ENCODE data around the gene F12. TPM values are rescaled to one million over a fixed set of nuclear protein-coding genes. Genes with fewer than 3 reads are reported as not detected.
A peak's percentile ranks its signal among the peaks of the same experiment; 100 is the strongest.

Gene F12
- total RNA-seq, 1 experiment from 2014 or later, result 13.4 TPM

- no peak for TF ChIP-seq CTCF (IDR thresholded peaks at IDR 0.05)
- TF ChIP-seq TCF7L2 (IDR thresholded peaks at IDR 0.05; ENCODE audit: low read depth, low read length), result no peak
- no peak for TF ChIP-seq REST (IDR thresholded peaks at IDR 0.05; ENCODE audit: insufficient read depth in 1 of 2, low read depth in 2 of 2, low read length in 1 of 2)
- no peak for TF ChIP-seq SIN3A (IDR thresholded peaks at IDR 0.05; ENCODE audit: borderline replicate concordance, insufficient read depth, low read depth, low read length)
- TF ChIP-seq POLR2AphosphoS5 (IDR thresholded peaks at IDR 0.05; ENCODE audit: low read depth, low read length), result no peak
- H3K36me3 ChIP-seq (ENCODE audit: control insufficient read depth, insufficient read depth, low read length), result no peaks in the 10 kb centered on the region; the same call in 1 of the 2 replicates
- BruUV-seq (replicated peaks), result no TSS peak
- in situ Hi-C loops (cut with HindIII; ENCODE audit: low pct_unique_long_range_greater_than_20kb, low sequenced_read_pairs), result no loop called here
- no peaks in the 10 kb centered on the region for H3K27me3 ChIP-seq (ENCODE audit: control insufficient read depth, insufficient read depth, low read length)
- H3K27ac ChIP-seq (ENCODE audit: low read length), result no peak overlapping the region
- DNase-seq (ENCODE audit: low read depth, low spot score) (no peak), ATAC-seq (no peak)
- no peak overlapping the region for H3K4me3 ChIP-seq (ENCODE audit: low read depth in 2 of 2, low read length in 2 of 2)
- CTCF ChIA-PET, result interaction anchor here (1.5 kb wide), 1 partner anchor 59 kb away, joined by 6 read pairs; no protein-coding TSS in a partner anchor
- intact Hi-C loops (cut with micrococcal nuclease; ENCODE audit: unreplicated experiment), result no loop called here
- H3K4me1 ChIP-seq (ENCODE audit: control insufficient read depth, insufficient read depth, low read length), result peaks cover 20% of the 10 kb centered on the region
- POLR2A ChIA-PET, result interaction anchor here (0.6 kb wide), 2 partner anchors 87 to 240 kb away, joined by 5 to 13 read pairs; no protein-coding TSS in a partner anchor
- H3K9me3 ChIP-seq (ENCODE audit: control insufficient read depth, insufficient read depth, low read depth, low read length), result no peaks in the 10 kb centered on the region
These were observed 41.1 kb downstream of the F12 start for GRCh38 chr5:177367981-177368868.

- BruUV-seq (replicated peaks), result no TSS peak
- peak overlapping the region; percentile 41 to 45 for H3K4me3 ChIP-seq (ENCODE audit: low read depth in 2 of 2, low read length in 2 of 2)
- H3K36me3 ChIP-seq (ENCODE audit: control insufficient read depth, insufficient read depth, low read length), result no peaks in the 10 kb centered on the region; the same call in 1 of the 2 replicates
- CTCF ChIA-PET, result interaction anchor here (0.6 to 1.5 kb wide), 3 partner anchors 15 to 64 kb away, joined by 5 to 12 read pairs (median 6); no protein-coding TSS in a partner anchor
- ATAC-seq (peak; percentile 2; the same call in 1 of the 2 replicates), DNase-seq (ENCODE audit: low read depth, low spot score) (no peak)
- H3K9me3 ChIP-seq (ENCODE audit: control insufficient read depth, insufficient read depth, low read depth, low read length), result no peaks in the 10 kb centered on the region
- H3K4me1 ChIP-seq (ENCODE audit: control insufficient read depth, insufficient read depth, low read length), result peaks cover 20% of the 10 kb centered on the region
- in situ Hi-C loops (cut with HindIII; ENCODE audit: low pct_unique_long_range_greater_than_20kb, low sequenced_read_pairs) (no loop called here), intact Hi-C loops (cut with micrococcal nuclease; ENCODE audit: unreplicated experiment) (no loop called here)
- H3K27me3 ChIP-seq (ENCODE audit: control insufficient read depth, insufficient read depth, low read length), result no peaks in the 10 kb centered on the region
- 0 out of 2 replicates have a peak, but pooled peaks have one; percentile 6 for TF ChIP-seq POLR2AphosphoS5 (IDR thresholded peaks at IDR 0.05; ENCODE audit: low read depth, low read length)
- no peak for TF ChIP-seq TCF7L2 (IDR thresholded peaks at IDR 0.05; ENCODE audit: low read depth, low read length)
- H3K27ac ChIP-seq (ENCODE audit: low read length), result peak overlapping the region; percentile 35; the same call in 1 of the 2 replicates
- POLR2A ChIA-PET, result interaction anchor here (0.6 to 0.8 kb wide), 2 partner anchors 15 to 149 kb away, joined by 4 to 5 read pairs; partner anchors contain the start of genes DDX41 and LMAN2
These were observed 42.0 kb downstream of the F12 start for GRCh38 chr5:177367323-177367848.

Measured in Panc1 (cell line).